ENCODE data around the gene RIN3. TPM values are rescaled to one million over a fixed set of nuclear protein-coding genes. Genes with fewer than 3 reads are reported as not detected.
A peak's percentile ranks its signal among the peaks of the same experiment; 100 is the strongest.

Gene RIN3
- total and polyA plus RNA-seq, 7 donors: 6.0 to 31.8 (median 15.3) TPM

DNA sequence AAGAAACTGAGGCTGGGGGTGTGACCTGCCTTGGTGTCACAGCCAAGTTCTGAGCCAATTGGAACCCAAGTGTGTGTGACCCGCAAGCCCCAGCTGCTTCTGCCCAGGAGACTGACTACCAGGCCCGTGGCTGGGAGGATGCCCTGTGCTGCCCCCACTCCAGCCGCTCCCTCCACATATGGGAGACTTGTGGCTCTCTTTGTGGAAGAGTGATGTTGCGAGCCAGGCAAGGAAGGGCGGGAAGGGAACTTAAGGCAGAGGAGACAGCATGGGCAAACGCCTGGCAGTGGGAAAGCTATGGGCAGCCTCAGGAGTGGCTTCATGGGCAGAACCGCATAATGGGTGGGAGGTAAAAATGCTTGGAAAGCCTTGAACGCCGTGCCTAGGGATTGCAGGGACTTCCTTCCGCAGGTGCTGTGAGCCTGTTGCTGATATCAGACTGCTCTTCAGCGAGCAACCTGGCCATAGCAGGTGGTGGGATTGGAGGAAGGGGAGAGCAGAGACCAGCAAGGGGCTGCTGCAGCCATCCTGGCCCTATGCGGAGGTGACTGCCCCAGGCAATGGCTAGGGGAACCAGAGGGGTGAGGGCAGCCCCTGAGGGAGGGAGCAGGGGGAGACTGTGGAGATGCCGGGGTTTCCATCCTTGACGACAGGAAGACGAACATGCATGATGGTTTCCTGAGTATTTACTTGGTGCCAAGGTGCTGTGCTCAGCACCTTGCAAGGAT lies 119.1 kb downstream of the RIN3 start:
- peak; percentile 50 for DNase-seq
- 86 to 92% methylated on average over 15 of the region's 15 CpGs for WGBS, 2 donors
- Histone ChIP-seq H3K27ac (peak overlapping the region in 3 of 4 donors; percentile 9 to 61 (median 31)), H3K36me3 (peaks cover 0 to 2% (median 0%) of the 10 kb centered on the region in 4 donors), H3K4me3 (no peak overlapping the region), H3K4me1 (peaks cover 0 to 13% (median 8%) of the 10 kb centered on the region in 4 donors), H3K27me3 (no peaks in the 10 kb centered on the region), H3K9me3 (peaks cover under 1 to 3% (median 1%) of the 10 kb centered on the region in 4 donors)
- no peak for TF ChIP-seq POLR2A (IDR thresholded peaks at IDR 0.05)
- TF ChIP-seq EP300 (IDR thresholded peaks at IDR 0.05): no peak
- no peak for TF ChIP-seq POLR2AphosphoS5 (IDR thresholded peaks at IDR 0.05)
- TF ChIP-seq, protein P1, sequence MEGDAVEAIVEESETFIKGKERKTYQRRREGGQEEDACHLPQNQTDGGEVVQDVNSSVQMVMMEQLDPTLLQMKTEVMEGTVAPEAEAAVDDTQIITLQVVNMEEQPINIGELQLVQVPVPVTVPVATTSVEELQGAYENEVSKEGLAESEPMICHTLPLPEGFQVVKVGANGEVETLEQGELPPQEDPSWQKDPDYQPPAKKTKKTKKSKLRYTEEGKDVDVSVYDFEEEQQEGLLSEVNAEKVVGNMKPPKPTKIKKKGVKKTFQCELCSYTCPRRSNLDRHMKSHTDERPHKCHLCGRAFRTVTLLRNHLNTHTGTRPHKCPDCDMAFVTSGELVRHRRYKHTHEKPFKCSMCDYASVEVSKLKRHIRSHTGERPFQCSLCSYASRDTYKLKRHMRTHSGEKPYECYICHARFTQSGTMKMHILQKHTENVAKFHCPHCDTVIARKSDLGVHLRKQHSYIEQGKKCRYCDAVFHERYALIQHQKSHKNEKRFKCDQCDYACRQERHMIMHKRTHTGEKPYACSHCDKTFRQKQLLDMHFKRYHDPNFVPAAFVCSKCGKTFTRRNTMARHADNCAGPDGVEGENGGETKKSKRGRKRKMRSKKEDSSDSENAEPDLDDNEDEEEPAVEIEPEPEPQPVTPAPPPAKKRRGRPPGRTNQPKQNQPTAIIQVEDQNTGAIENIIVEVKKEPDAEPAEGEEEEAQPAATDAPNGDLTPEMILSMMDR (IDR thresholded peaks at IDR 0.05): no peak
- intact Hi-C loops (cut with DNase I): no loop called here

DNA sequence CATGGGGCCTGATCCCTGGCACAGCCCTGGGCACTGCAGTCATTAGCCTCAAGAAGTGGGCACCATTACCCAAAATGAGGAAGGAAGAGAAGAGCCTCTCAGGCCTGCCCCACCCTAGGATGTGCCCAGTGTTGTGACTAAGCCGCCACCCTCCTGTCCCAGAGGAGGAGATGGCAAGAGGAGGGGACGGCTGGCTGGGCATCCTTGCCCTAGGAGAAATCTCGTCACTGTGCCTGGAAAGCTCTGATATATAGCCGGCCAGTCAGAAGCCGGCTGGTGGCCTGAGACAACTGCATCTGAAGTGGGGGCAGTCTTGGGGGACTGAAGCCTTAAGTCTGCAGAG lies 119.7 kb downstream of the RIN3 start:
- H3K4me3 ChIP-seq: no peak overlapping the region
- WGBS, 2 donors: 73 to 81% methylated on average over 5 of the region's 5 CpGs
- TF ChIP-seq, protein P1 (IDR thresholded peaks at IDR 0.05): no peak
- TF ChIP-seq POLR2A (IDR thresholded peaks at IDR 0.05): no peak
- no peak for TF ChIP-seq POLR2AphosphoS5 (IDR thresholded peaks at IDR 0.05)
- TF ChIP-seq EP300 (IDR thresholded peaks at IDR 0.05): no peak
- DNase-seq: peak; percentile 76
- no peaks in the 10 kb centered on the region for H3K9me3 ChIP-seq
- intact Hi-C loops (cut with DNase I): no loop called here
- H3K4me1 ChIP-seq: peaks cover 0 to 16% (median 9%) of the 10 kb centered on the region in 4 donors
- peak overlapping the region in 3 of 4 donors; percentile 9 to 61 (median 31) for H3K27ac ChIP-seq
- no peaks in the 10 kb centered on the region for H3K27me3 ChIP-seq
- no peaks in the 10 kb centered on the region for H3K36me3 ChIP-seq

DNA sequence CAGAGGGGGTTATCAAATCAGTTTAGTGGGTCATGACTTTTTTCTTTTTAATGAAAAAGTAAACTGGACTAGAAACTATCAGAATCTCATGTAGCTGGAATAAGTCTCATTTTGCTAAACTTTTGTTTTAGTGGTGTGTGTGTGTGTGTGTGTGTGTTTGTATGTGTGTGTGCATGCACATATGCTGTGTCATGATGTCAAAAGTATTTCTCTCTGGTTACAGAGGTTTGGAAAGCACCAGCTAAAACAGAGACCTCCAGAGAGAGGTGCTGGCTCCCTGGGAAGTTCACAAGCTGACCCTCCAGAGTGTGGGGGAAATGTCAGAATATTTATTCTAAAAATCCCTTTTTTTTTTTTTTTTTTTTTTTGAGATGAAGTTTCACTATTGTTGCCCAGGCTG lies 120.1 kb downstream of the RIN3 start:
- Histone ChIP-seq H3K27ac (peak overlapping the region in 2 of 4 donors; percentile 31 to 61), H3K27me3 (no peaks in the 10 kb centered on the region), H3K4me3 (no peak overlapping the region), H3K4me1 (peaks cover 0 to 20% (median 13%) of the 10 kb centered on the region in 4 donors), H3K9me3 (no peaks in the 10 kb centered on the region), H3K36me3 (no peaks in the 10 kb centered on the region)
- DNase-seq: no peak
- intact Hi-C loops (cut with DNase I): no loop called here
- TF ChIP-seq EP300 (IDR thresholded peaks at IDR 0.05) (no peak), POLR2AphosphoS5 (IDR thresholded peaks at IDR 0.05) (no peak), POLR2A (IDR thresholded peaks at IDR 0.05) (no peak)
- TF ChIP-seq, protein P1 (IDR thresholded peaks at IDR 0.05): no peak

DNA sequence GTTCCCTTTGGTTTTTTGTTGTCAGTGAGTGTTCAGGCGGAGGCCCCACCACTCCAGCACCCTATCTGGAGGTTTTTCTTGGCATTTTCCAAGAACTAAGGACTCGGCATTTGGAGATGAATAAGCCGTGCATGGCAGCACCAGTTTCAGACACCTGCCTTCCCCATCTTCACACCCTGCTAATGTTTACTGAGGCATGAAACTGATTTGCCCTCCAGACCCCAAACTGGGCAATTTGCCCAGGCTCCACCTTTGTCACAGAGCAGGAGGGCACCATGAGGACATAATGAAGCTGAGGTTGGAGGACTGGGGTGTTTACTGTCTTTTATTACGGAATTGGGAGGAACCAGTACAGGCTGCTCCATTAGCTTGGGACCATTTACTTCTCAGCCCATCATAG lies 121.5 kb downstream of the RIN3 start:
- Histone ChIP-seq H3K27me3 (no peaks in the 10 kb centered on the region), H3K4me1 (peaks cover 0 to 28% (median 21%) of the 10 kb centered on the region in 4 donors), H3K36me3 (no peaks in the 10 kb centered on the region), H3K9me3 (no peaks in the 10 kb centered on the region), H3K27ac (no peak overlapping the region), H3K4me3 (no peak overlapping the region)
- TF ChIP-seq EP300 (IDR thresholded peaks at IDR 0.05) (no peak), POLR2AphosphoS5 (IDR thresholded peaks at IDR 0.05) (no peak), POLR2A (IDR thresholded peaks at IDR 0.05) (no peak)
- TF ChIP-seq, protein P1 (IDR thresholded peaks at IDR 0.05): no peak
- intact Hi-C loops (cut with DNase I): no loop called here
- 74 to 82% methylated on average over 4 of the region's 4 CpGs for WGBS, 2 donors
- no peak for DNase-seq
